NCI-H146 (cell line): ENCODE data around the gene VAV3.

Experiments used
- DNase-seq: peaks from one replicate; lab custom pipeline; 2025; lab: John Stamatoyannopoulos, UW

Gene VAV3

DNA sequence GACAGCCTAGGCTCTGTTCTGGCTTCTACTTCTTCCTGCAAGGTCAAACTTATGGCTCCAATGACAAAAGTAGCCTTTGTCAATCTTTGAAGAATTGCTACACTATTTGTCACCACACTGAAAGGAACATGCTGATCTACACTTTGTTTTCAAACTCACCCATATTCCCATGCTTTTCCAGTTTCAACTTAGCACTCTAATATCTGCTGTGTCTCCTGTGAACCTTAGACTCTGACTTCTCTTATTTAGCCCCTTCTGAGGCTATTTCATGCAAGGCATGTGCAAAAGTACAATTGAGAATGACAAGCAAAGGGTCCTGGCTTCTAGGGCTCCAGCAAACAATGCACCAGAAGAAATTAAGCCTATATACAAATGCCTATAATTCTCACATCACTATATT lies 374.9 kb downstream of the VAV3 start:
- no peak for DNase-seq

DNA sequence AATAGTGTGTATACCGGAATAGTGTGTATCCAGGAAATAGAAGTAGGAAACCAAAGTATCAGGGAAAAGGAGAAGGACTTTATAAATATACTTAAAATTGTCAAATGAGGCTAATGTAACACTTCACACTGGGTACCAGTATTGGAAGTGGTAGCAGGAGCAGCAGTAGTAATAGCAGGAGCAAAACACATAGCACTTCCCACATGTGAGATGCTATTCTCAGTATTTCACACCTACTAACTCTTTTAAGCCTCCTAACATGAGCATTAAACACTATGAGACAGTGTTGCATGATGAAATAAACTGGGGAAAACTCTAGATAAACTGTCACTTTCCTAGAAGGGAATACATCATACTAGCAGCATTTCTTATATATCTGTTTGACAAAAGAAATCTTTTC lies 376.7 kb downstream of the VAV3 start:
- DNase-seq: no peak

DNA sequence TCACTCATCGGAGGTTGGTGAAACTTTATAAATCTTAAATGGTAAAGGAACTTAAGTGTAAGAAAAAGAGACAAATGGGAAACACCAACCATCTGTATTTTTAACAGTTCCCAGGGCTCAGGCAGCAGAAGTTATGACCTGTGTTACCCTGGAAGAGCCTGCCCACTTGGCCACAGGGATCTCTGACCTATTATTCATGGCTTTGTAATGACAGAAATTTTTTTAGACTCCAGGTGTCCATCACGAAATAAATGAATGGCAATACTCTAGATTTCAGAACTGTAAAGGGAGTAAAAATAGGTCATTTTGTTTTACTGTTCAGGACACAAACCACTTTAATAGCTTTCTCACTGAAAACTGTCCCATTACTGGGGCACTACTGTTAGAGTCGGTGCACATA lies 389.8 kb downstream of the VAV3 start:
- no peak for DNase-seq

DNA sequence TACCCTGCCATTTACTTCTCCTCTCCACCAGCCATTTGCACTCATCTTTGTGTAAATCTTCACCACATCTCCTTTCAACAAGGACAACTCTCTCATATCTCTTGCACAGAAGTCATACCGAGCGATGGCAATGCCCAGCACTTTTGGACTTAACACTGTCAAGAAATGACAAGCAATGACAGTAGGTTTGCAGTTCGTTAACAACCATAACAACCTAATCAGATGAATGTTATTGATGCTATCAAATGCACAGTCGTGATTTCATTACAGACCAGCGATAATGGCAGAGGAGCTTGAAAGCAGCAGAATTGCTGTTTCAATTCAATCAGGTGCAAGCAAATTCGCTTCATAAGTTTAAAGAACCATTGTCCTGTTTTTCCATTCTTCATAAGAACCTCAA lies 390.9 kb downstream of the VAV3 start:
- no peak for DNase-seq

DNA sequence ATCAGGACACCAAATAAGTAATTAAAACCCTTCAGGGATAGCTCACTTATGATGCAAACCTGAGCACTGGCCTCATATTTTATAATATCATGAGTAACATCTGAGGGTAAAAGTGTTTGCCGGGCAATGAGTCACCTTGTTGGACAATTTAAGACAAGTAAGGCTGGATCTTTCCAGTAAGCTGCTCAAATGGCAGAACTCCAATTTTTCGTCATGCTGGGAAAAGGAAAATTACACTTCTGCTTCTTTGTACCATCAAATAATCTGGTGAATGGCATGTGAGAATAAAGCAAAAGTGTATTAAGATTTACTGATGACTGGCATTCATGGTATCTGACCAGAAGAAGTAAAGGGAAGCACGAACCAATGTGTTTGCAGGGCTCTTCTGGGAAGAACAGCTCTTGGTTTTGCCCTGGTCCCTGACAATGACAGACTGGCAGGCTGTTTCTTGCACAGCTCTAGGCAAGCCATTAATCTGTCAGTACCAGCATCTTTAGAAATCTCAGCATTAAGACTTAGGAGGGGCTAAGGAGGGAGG lies 392.2 kb downstream of the VAV3 start:
- no peak for DNase-seq

DNA sequence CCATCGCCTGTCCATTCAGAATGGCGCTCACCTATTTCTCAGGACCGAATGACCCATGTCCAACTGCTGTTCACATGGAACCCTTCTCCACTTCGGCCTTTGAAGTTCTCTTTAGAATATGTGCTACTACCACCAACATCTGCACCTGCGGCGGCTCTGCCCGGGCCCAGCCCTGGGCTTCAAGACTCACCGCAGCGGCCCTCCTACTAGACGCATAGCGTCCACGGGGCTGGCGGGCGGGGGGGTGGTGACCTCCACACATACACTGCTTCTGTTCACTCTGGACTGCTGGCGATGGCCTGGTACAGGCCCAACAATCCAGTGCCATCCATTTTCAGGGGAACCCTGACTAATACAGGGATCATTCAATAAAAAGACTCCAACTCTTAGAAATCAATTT lies 394.2 kb downstream of the VAV3 start:
- no peak for DNase-seq

DNA sequence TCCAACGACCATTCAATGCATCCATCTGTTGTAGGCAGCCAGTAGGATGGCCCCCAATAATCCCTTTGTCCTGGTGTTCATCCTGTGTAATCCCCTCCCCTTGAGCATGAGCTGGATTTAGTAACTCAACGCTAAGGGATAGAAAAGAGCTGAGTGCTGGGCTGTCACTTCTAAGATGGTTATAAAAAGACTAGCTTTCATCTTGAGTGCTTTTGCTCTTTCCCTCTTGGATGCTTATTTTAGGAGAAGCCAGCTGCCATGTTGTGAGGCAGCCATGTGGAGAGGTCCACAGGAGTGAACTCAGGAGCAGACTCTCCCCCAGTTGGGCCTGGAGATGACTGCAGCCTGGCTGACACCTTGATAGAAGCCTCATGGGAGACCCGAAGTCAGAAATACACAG lies 401.5 kb downstream of the VAV3 start:
- DNase-seq: no peak

DNA sequence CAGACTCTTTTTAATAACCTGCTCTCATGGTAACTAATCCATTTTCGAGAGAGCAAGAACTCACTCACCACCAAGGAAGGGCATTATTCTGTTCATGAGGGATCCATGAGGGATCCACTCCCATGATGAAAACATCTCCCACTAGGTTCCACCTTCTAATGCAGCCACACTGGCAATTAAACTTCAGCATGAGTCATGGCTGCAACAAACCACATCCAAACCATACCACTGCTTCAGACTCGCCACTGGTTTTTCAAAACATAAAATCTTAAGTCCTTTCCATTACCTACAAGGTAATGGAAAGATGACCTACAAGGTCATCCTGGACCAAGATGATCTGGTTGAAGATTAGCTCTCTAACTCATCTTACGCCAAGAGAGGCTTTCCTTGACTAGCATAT lies 405.1 kb downstream of the VAV3 start:
- DNase-seq: no peak

DNA sequence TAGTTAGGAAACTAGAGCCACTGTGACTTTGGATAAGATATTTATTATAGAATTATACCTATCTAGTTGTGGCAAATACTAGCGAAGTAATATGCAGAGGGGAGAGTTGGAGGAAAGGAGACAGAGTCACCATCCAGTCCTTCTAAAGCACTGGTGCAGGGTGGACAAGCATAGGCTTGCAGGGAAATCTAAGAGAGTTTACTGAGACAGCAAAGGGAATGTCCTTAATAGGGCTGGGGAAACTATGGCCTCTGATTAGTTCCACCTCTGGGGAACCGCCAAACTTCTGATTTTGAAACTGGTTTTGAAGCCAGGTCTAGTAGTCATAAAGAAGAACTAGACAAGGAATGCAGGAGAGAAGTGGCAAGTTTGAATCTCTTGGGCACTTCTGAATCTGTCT lies 407.9 kb downstream of the VAV3 start:
- no peak for DNase-seq

DNA sequence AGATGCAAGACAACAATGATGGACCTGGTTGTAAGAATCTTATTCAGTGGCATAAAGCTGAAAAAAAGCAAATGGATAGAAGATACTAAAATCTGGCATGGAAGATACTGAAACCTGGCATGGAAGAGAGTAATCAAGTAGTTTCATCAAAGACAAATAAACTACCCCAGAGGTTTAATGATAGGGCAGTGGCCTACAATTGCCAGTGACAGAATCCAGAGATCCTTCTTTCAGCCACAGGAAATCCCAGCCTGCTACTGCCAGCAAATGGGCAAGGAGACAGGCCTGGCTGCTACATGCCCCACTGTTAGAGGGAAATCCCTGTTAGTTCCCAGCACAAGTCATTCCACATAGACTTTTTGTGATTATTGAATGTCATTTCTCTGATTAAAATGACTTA lies 409.4 kb downstream of the VAV3 start:
- DNase-seq: no peak

DNA sequence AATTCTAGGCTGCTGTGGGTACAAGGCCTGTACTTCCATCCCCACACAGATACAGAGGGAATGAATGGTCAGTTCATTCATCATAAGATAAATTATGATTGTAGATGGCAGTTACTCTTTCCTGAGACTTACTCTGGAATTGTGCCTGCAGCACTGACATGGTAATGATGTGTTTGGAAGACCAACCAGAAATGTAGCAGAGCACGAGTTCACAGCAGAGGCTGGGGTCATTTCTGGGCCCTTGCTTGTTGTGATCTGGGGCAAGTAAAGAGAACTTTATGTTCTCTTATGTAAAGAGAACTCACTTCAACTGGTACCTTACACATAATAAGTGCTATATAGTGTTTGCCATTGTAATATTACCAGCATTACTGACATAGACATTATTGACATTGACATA lies 412.2 kb downstream of the VAV3 start:
- DNase-seq: no peak

DNA sequence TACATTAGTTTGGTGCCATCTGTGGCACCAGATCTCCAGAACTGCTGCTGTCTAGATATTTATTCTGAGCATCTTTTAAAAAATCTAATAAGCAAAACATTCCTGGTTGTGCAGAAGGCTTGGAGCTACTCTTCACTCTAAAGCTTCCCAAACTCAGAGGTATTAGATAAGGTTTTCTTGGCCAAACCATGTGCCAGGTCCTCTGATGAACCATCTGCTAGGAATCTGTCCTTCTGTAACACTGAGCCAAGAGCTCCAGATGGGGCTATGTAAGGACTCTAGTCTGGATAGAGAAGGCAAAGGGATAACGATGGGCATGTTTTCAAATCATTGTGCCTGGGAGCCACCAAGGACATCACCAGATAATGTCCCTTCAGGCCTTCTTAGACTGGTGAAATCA lies 413.5 kb downstream of the VAV3 start:
- no peak for DNase-seq

DNA sequence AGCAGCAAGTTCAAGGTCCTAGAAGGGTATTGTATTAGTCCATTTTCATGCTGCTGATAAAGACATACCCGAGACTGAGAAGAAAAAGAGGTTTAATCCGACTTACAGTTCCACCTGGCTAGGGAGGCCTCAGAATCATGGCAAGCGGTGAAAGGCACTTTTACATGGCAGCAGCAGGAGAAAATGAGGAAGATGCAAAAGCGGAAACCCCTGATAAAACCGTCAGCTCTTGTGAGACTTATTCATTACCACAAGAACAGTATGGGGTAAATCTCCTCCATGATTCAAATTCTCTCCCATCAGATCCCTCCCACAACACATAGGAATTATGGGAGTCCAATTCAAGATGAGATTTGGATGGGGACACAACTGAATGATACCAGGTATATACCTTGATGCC lies 414.6 kb downstream of the VAV3 start:
- no peak for DNase-seq

DNA sequence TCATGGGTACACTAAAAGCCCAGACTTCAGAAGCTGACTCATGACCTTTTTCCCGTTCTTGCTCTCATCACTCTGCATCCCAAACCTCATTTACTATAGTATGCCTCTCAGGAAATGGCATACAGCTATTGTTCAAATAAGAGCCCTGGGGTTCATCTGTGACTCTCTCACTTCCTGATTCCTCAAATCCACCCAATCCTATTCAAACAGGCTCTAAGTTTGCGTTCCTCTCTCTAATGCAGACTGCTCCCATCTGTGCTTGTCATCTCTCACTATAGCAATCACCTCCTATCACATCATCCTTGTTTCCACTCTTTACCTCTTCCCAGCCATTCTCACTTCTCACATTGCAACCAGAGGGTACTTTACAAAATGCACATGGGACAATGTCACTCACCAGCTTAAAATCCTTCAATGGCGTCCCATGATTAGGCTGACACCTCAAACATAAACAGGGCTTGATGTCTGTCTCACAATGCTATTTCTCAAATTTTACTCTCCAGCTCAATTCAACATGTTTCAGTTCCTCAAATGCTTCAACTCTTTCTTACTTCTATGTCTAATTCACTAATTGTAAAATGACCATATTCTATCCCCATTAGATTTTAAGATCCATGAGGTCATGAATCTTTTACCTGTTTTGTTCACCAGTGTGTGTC lies 415.7 kb downstream of the VAV3 start:
- no peak for DNase-seq

DNA sequence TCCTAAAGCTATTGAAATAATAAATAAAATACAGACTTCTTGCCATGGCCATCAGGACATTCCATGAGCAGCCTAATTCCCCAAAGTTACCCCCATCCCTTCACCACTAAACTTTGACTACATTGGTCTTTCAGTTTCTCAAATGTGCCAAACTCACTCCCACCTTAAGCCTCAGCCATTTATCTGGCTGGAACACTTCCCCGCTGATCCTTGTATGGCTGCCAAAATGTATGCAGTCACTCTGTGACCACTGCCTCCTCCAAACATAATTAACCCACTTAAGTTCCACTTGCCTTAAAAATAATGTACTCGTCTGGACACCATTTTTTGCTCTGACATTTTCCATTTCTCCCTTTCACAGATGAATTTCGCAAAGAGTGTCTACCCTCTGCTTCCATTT lies 416.7 kb downstream of the VAV3 start:
- no peak for DNase-seq

DNA sequence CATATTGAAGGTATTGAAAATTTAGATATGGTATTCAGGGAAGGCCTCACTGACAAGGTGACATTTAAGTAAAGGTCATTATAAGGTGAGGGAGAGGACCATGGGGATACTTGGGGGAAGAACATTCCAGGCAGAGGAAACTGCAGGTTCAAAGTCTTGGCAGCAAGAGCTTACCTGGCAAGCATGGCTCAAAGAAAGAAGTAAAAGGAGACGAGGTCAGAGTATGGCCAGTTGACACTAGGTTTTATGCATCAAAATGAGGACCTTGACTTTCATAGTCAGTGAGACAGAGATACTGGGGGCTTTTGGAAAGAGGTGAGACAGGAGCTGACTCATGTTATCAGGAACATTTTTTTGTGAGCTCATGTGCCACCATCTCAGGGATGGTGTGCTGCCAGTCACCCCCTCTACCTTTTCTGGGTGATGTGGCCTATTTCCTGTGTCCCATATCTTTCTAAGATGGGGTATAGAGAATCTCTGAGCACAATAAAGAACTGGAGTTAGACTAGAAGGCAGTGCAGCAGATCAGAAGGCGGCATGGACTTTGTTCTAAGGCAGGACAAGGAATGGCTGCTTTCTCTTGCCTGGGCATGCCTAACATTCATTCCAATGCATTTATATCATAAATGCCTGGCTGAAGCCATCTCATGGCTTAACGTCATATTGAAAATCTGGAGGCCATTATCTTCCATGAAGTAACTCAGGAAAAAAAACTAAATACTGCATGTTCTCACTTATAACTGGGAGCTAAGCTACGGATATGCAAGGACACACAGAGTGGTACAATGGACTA lies 417.4 kb downstream of the VAV3 start:
- no peak for DNase-seq

DNA sequence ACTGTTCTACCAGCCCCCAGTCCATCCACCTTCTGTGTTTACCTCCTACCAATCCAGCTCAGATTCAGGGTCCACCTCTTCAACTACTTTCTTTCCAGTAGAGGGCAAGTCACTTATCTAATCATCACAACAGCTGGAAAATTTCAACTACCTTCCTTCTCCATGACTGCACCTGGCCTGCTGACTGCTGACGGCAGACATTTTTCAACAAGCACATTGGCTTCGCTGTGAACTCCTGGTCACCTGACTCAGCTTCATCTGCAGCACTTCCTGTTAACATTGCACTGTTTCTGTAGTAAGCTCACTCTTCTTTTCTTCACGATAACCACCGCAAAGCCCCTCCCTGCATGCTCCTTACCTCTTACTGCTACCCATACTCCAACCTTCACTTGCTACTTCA lies 418.4 kb downstream of the VAV3 start:
- no peak for DNase-seq

DNA sequence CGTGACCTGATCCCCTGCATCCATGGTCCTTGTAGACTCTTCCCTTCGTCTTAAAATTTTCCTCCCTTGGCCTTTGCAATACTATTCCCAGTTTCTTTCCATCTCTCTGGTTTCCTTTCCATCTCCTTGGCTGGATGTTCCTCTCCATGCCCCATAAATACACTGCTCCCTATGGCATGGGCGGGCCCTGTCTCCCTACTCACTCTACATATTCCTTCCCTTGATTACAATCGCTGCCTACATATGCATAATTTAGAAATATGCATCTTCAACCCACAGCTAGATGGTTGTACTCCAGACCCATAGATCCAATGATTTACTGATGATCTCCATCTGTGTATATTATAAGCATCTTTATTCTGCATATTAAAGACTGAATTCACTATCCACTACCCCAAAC lies 419.1 kb downstream of the VAV3 start:
- DNase-seq: no peak

DNA sequence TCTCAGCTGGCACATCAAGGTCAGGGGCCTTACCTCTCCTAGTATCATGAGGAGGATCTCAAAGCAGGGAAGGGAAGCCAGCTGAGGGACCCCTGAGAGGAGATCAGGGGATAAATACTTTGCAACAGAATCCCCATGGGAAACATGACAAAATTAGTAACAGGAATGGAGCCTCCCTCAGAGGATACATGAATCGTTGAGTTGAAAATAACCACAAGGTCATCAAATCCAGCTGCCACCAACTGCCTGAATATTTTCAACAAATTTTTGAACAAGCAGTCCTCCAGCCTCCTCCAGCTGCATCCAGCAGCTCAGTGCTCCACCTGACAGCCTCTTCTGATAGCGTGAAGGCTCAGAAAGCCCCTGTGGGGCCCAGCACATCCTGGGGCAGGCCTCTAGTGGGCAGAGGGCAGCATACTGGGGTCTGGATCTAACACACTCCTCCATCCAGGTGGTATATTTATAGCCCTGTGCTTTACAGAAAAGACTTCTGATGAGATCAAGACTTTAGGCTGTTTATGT lies 419.9 kb downstream of the VAV3 start:
- no peak for DNase-seq

DNA sequence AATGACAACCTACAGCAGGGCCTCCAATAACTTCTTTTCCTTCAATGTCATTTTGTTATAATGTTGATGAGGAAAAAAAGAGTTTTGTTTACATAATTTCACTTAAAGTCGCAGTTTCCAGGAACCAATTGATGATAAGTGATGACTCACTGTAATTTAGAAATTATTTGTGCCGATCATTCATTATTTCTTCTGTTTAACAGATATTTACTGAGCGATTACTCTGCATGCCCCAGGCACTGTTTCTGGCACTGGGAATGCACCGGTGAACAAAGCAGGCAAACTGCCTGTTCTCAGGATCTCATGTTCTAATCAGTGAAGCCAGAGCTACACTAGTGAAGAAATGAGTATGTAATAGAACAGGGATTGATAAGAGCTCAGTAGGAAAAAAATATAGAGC lies 420.7 kb downstream of the VAV3 start:
- peak; percentile 57 for DNase-seq

DNA sequence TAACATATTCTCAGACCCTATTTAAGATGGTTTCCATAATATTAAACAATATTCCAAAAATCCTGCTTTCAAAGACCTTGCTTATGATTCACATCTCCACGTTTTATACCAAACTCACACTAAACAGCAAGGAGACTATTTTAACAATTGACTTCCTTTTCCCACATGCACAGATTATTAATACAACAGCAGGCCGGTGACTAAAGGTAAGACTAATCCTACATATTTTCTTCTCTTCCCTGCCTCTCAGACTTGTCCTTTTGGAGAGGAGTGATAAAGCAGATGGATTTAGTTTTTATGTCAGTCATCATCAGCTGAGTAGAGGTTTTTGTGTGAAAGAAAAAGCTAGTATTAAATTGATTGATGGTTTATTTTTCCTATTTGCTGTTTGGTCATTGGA lies 423.6 kb downstream of the VAV3 start:
- DNase-seq: peak; percentile 29

DNA sequence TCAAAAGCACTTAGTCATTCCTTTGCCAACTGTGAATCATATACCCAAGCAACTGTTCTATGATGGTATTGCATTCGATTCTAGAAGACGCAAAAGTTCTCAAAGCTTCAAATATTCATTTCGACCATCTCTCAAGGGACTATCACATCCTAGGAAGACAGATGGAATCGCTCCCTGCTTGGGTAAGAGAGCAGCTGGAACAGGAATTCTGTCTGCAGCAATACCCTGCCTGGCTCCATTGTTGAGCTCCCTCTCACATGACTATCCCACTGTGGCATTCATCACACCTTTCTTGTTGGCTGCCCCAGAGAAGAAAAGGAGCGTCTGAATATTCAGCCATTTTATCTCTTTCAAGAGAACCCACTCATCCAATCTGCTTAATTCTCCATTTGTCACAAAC lies 426.5 kb downstream of the VAV3 start:
- DNase-seq: peak; percentile 47

DNA sequence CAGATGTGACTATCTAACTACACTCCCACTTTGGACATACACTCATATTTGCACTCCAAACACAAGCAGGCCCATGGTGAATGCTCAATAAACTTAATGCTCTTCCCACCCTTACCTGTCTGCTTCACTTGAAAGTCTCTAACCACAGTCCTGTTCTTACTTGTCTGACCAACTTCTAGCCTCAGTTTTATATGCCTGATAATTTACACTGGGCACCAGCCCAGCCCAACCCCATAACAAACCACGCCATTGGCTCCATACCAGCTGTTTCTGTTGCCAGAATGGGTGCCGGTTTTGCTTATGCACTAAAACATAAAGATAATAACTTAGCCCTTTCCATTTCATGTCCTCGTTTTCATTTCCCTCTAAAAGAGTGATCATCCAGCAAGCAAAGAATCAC lies 428.7 kb downstream of the VAV3 start:
- no peak for DNase-seq

DNA sequence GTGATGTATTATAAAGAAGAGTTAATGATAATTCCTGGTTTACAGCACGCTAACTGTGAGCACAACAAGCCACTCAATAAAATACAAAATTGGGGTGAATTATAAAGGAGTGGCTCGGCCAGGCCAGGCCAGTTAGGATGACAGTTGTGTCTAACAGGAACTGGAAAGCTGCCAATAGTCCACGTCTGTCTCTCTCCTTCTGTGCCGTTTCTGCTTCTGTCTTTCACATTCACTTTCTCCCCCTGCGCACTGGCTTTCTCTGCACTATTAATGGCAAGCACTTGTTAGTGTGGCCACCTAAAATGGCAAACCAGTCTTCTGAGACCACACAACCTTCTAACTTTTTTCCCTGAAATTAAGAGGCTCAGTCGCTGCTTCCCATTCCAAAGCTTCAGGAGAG lies 429.9 kb downstream of the VAV3 start:
- DNase-seq: peak; percentile 22
